ENCODE results near the gene CLCN1. TPM values are rescaled to one million over a fixed set of nuclear protein-coding genes. Genes with fewer than 3 reads are reported as not detected.

Gene CLCN1
- total and polyA plus RNA-seq, 2 donors (not counting 1 experiment from before 2014, with no cell fraction given), result under 0.01 TPM; not detected in 1

GRCh38 chr7:143337216-143337615 lies 21.3 kb downstream of the CLCN1 start:
- Histone ChIP-seq H3K27me3 (ENCODE audit: control insufficient read depth, insufficient read depth, low read length) (no peaks in the 10 kb centered on the region), H3K9me3 (ENCODE audit: control insufficient read depth, insufficient read depth, low read depth, low read length) (no peaks in the 10 kb centered on the region), H3K4me2 (ENCODE audit: extremely low read depth, insufficient read depth, low read length) (no peak overlapping the region), H3K27ac (ENCODE audit: insufficient read depth, low read length) (no peak overlapping the region), H3K4me3 (replicated peaks in 1 of 4; ENCODE audit: control extremely low read depth in 1 of 4, insufficient read depth in 1 of 4, low read depth in 3 of 4, low read length in 4 of 4) (no peak overlapping the region), H3K9ac (ENCODE audit: insufficient read depth, low read length) (no peak overlapping the region), H3K36me3 (ENCODE audit: control insufficient read depth, insufficient read depth, low read length) (no peaks in the 10 kb centered on the region), H4K20me1 (ENCODE audit: control insufficient read depth, extremely low read depth, insufficient read depth, low read length) (no peaks in the 10 kb centered on the region), H3K4me1 (ENCODE audit: control insufficient read depth, extremely low read depth, insufficient read depth, low read length) (no peaks in the 10 kb centered on the region), H3K79me2 (ENCODE audit: control insufficient read depth, insufficient read depth, low read length) (no peaks in the 10 kb centered on the region), H2AFZ (ENCODE audit: low read length) (no peak overlapping the region)
- DNase-seq (ENCODE audit: low read depth in 2 of 2), result no peak
- TF ChIP-seq CTCF (conservative IDR thresholded peaks at IDR 0.05 in 1 of 2, IDR thresholded peaks at IDR 0.05 in 1 of 2; ENCODE audit: low read depth in 1 of 2, low read length in 2 of 2) (no peak), EZH2 (IDR thresholded peaks at IDR 0.05; ENCODE audit: low read length, missing control alignments) (no peak)

- DNase-seq (ENCODE audit: low read depth in 2 of 2), result no peak
- no peak overlapping the region for H3K4me2 ChIP-seq (ENCODE audit: extremely low read depth, insufficient read depth, low read length)
- H3K27ac ChIP-seq (ENCODE audit: insufficient read depth, low read length), result no peak overlapping the region
- H3K36me3 ChIP-seq (ENCODE audit: control insufficient read depth, insufficient read depth, low read length), result no peaks in the 10 kb centered on the region
- H3K9me3 ChIP-seq (ENCODE audit: control insufficient read depth, insufficient read depth, low read depth, low read length), result no peaks in the 10 kb centered on the region
- no peak overlapping the region for H2AFZ ChIP-seq (ENCODE audit: low read length)
- H3K79me2 ChIP-seq (ENCODE audit: control insufficient read depth, insufficient read depth, low read length), result no peaks in the 10 kb centered on the region
- H3K4me1 ChIP-seq (ENCODE audit: control insufficient read depth, extremely low read depth, insufficient read depth, low read length), result no peaks in the 10 kb centered on the region
- H3K9ac ChIP-seq (ENCODE audit: insufficient read depth, low read length), result no peak overlapping the region
- H3K27me3 ChIP-seq (ENCODE audit: control insufficient read depth, insufficient read depth, low read length), result peaks cover 2% of the 10 kb centered on the region
- no peak for TF ChIP-seq EZH2 (IDR thresholded peaks at IDR 0.05; ENCODE audit: low read length, missing control alignments)
- no peak for TF ChIP-seq CTCF (conservative IDR thresholded peaks at IDR 0.05 in 1 of 2, IDR thresholded peaks at IDR 0.05 in 1 of 2; ENCODE audit: low read depth in 1 of 2, low read length in 2 of 2)
- no peak overlapping the region for H3K4me3 ChIP-seq (replicated peaks in 1 of 4; ENCODE audit: control extremely low read depth in 1 of 4, insufficient read depth in 1 of 4, low read depth in 3 of 4, low read length in 4 of 4)
- no peaks in the 10 kb centered on the region for H4K20me1 ChIP-seq (ENCODE audit: control insufficient read depth, extremely low read depth, insufficient read depth, low read length)
These were observed 25.9 kb downstream of the CLCN1 start for GRCh38 chr7:143341842-143342241.

- Histone ChIP-seq H3K27ac (ENCODE audit: insufficient read depth, low read length) (no peak overlapping the region), H3K4me1 (ENCODE audit: control insufficient read depth, extremely low read depth, insufficient read depth, low read length) (no peaks in the 10 kb centered on the region), H2AFZ (ENCODE audit: low read length) (no peak overlapping the region), H3K79me2 (ENCODE audit: control insufficient read depth, insufficient read depth, low read length) (no peaks in the 10 kb centered on the region), H4K20me1 (ENCODE audit: control insufficient read depth, extremely low read depth, insufficient read depth, low read length) (no peaks in the 10 kb centered on the region), H3K4me3 (replicated peaks in 1 of 4; ENCODE audit: control extremely low read depth in 1 of 4, insufficient read depth in 1 of 4, low read depth in 3 of 4, low read length in 4 of 4) (no peak overlapping the region), H3K9me3 (ENCODE audit: control insufficient read depth, insufficient read depth, low read depth, low read length) (no peaks in the 10 kb centered on the region), H3K36me3 (ENCODE audit: control insufficient read depth, insufficient read depth, low read length) (no peaks in the 10 kb centered on the region), H3K9ac (ENCODE audit: insufficient read depth, low read length) (no peak overlapping the region), H3K4me2 (ENCODE audit: extremely low read depth, insufficient read depth, low read length) (no peak overlapping the region), H3K27me3 (ENCODE audit: control insufficient read depth, insufficient read depth, low read length) (peaks cover 12% of the 10 kb centered on the region)
- no peak for DNase-seq (ENCODE audit: low read depth in 2 of 2)
- TF ChIP-seq EZH2 (IDR thresholded peaks at IDR 0.05; ENCODE audit: low read length, missing control alignments), result no peak
- TF ChIP-seq CTCF (conservative IDR thresholded peaks at IDR 0.05 in 1 of 2, IDR thresholded peaks at IDR 0.05 in 1 of 2; ENCODE audit: low read depth in 1 of 2, low read length in 2 of 2), result no peak
These were observed 27.7 kb downstream of the CLCN1 start for GRCh38 chr7:143343596-143343995.

All from fibroblast of lung (primary cell).